DND-41 (cell line): Measurements from ENCODE around the gene PLG.

Experiments
- CTCF ChIP-seq: IDR thresholded peaks from 2 replicates; pipeline ENCODE4 v1.5.1; 2012; ENCODE audit warnings: borderline replicate concordance, low read length, moderate library complexity, mild to moderate bottlenecking; ENCODE audit not compliant: poor library complexity, severe bottlenecking; ENCODE audit errors: extremely low read depth
- EZH2 ChIP-seq: IDR thresholded peaks from 3 replicates; pipeline ENCODE4 v1.6.1; 2012; ENCODE audit warnings: borderline replicate concordance, low read depth, mild to moderate bottlenecking, moderate library complexity, low read length, inconsistent platforms; ENCODE audit not compliant: severe bottlenecking

DNA sequence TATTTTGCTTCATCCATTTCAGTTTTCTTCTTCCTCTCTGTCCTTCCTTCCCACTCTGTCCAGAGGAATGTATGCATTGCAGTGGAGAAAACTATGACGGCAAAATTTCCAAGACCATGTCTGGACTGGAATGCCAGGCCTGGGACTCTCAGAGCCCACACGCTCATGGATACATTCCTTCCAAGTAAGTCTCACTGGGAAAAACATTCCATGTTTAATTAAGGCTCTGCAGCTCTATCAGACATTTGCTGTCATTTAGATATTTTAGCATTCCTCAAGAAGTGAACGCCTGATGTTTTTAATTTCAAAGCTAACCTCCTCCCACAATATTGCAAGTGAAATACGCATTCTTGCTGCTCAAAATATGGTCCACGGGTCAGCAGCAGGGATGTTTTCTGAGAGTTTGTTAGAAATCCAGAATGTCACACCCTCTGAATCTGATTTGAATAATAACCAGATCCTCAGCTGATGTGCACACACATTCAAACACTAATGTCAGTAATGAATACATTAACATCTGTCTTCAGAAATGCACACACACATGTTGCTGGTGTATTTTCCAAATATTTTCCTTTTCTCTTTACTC lies 12.8 kb downstream of the PLG start:
- TF ChIP-seq CTCF (no peak), EZH2 (no peak)
